ENCODE measurements around the gene MSANTD3.
A peak's percentile ranks its signal among the peaks of the same experiment; 100 is the strongest.

Gene MSANTD3

GRCh38 chr9:100427366-100428263 lies 672 bp downstream of the MSANTD3 start:
- CTCF ChIA-PET, result no interaction called here
- TF ChIP-seq, protein P1, sequence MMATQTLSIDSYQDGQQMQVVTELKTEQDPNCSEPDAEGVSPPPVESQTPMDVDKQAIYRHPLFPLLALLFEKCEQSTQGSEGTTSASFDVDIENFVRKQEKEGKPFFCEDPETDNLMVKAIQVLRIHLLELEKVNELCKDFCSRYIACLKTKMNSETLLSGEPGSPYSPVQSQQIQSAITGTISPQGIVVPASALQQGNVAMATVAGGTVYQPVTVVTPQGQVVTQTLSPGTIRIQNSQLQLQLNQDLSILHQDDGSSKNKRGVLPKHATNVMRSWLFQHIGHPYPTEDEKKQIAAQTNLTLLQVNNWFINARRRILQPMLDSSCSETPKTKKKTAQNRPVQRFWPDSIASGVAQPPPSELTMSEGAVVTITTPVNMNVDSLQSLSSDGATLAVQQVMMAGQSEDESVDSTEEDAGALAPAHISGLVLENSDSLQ (IDR thresholded peaks at IDR 0.05), result no peak
- TF ChIP-seq BHLHE40 (IDR thresholded peaks at IDR 0.05; ENCODE audit: borderline replicate concordance), result no peak
- TF ChIP-seq FOXA1 (IDR thresholded peaks at IDR 0.05), result no peak
- no peak for TF ChIP-seq LEF1 (IDR thresholded peaks at IDR 0.05; ENCODE audit: borderline replicate concordance)
- TF ChIP-seq FOXM1 (IDR thresholded peaks at IDR 0.05; ENCODE audit: borderline replicate concordance), result no peak
- no peak for TF ChIP-seq HDGF (IDR thresholded peaks at IDR 0.05; ENCODE audit: borderline replicate concordance)
- no peak for TF ChIP-seq ELF4 (IDR thresholded peaks at IDR 0.05)
- TF ChIP-seq SP1 (IDR thresholded peaks at IDR 0.05), result no peak
- peak; percentile 66 for DNase-seq (ENCODE audit: extremely low spot score)
- POLR2A ChIA-PET, result interaction anchor here (0.8 to 2.6 kb wide), 3 partner anchors 13 to 74 kb away, joined by 3 to 12 read pairs (median 6); no protein-coding TSS in a partner anchor

- ChIA-PET CTCF (interaction anchor here (0.6 to 0.7 kb wide), 4 partner anchors 13 to 1046 kb away, joined by 3 to 5 read pairs (median 4); no protein-coding TSS in a partner anchor), POLR2A (no interaction called here)
- no peak for TF ChIP-seq SP1 (IDR thresholded peaks at IDR 0.05)
- DNase-seq (ENCODE audit: extremely low spot score), result peak; percentile 15
Measured at GRCh38 chr9:100428871-100429654, 2.1 kb downstream of the MSANTD3 start.

DNA sequence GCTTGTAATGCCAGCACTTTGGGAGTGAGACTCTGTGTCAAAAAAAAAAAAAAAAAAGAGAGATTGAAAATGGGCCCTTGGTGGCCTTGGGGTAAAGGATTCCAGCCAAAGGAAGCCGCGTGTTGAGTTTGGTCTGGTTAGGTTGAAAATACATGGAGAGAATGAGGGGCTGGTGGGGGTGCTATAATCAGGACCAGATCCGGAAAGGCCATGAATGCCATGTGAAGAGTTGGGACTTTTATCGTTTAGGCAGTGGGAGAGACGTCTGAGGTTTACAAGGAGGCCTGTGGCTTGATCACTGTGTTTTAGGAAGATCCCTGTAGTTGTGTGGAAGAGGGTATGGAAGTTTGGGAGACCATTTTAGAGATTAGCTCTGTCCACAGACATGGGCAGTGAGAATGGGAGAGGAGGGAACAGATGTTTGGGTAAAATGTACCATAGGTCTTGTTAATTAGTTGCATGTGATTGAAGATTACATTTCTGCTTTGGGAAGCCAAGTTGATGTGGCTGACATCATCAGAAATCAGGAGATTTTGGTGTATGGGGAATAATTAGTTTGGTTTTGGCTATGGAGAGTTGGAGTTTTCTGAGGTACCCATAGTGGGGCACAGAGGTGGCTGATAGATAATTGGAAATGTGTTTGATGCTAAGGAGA lies 3.5 kb downstream of the MSANTD3 start:
- POLR2A ChIA-PET, result no interaction called here
- DNase-seq (ENCODE audit: extremely low spot score), result no peak
- no peak for TF ChIP-seq NFRKB (IDR thresholded peaks at IDR 0.05)
- no peak for TF ChIP-seq HDGF (IDR thresholded peaks at IDR 0.05; ENCODE audit: borderline replicate concordance)
- no peak for TF ChIP-seq FOXK2 (IDR thresholded peaks at IDR 0.05)
- no peak for TF ChIP-seq FOXA1 (IDR thresholded peaks at IDR 0.05)
- TF ChIP-seq CTBP1 (IDR thresholded peaks at IDR 0.05; ENCODE audit: borderline replicate concordance), result no peak
- no peak for TF ChIP-seq ZNF384 (IDR thresholded peaks at IDR 0.05)
- no peak for TF ChIP-seq TARDBP (IDR thresholded peaks at IDR 0.05)
- no peak for TF ChIP-seq LEF1 (IDR thresholded peaks at IDR 0.05; ENCODE audit: borderline replicate concordance)
- TF ChIP-seq FOXM1 (IDR thresholded peaks at IDR 0.05; ENCODE audit: borderline replicate concordance), result no peak
- no peak for TF ChIP-seq ARNT (IDR thresholded peaks at IDR 0.05)
- no peak for TF ChIP-seq ELF4 (IDR thresholded peaks at IDR 0.05)
- TF ChIP-seq, protein P1 (IDR thresholded peaks at IDR 0.05), result no peak
- TF ChIP-seq SP1 (IDR thresholded peaks at IDR 0.05), result no peak
- TF ChIP-seq SUZ12 (IDR thresholded peaks at IDR 0.05), result no peak
- no peak for TF ChIP-seq L3MBTL2 (conservative IDR thresholded peaks at IDR 0.05)
- TF ChIP-seq BHLHE40 (IDR thresholded peaks at IDR 0.05; ENCODE audit: borderline replicate concordance), result no peak
- CTCF ChIA-PET, result no interaction called here

DNA sequence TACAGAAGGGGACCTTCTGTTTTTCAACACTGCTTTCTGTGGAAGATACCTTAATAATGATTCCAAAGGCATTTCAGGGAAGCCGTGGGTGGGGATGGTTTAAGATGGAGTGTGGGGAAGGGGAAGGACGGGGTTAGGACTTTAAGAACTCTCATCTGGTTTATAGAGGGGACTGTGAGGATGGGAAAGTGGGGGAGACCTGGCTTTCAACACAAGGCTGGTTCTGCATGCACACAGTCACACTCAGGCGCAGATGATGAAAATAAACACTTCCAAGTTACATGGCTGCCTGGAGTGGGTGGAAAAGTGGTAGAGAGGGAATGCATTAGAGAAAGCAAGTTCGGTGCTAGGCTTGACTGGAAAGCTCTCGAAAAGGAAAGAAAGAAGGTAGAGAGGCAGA lies 4.9 kb downstream of the MSANTD3 start:
- DNase-seq (ENCODE audit: extremely low spot score), result no peak
- ChIA-PET CTCF (no interaction called here), POLR2A (no interaction called here)
- no peak for TF ChIP-seq FOXK2 (IDR thresholded peaks at IDR 0.05)
- TF ChIP-seq, protein P1 (IDR thresholded peaks at IDR 0.05), result no peak
- no peak for TF ChIP-seq ELF4 (IDR thresholded peaks at IDR 0.05)
- TF ChIP-seq FOXA1 (IDR thresholded peaks at IDR 0.05), result no peak
- no peak for TF ChIP-seq SP1 (IDR thresholded peaks at IDR 0.05)
- TF ChIP-seq NFRKB (IDR thresholded peaks at IDR 0.05), result no peak
- no peak for TF ChIP-seq LEF1 (IDR thresholded peaks at IDR 0.05; ENCODE audit: borderline replicate concordance)
- no peak for TF ChIP-seq TARDBP (IDR thresholded peaks at IDR 0.05)
- no peak for TF ChIP-seq FOXM1 (IDR thresholded peaks at IDR 0.05; ENCODE audit: borderline replicate concordance)

- ChIA-PET POLR2A (no interaction called here), CTCF (interaction anchor here (1.2 kb wide), 1 partner anchor 15 kb away, joined by 3 read pairs; no protein-coding TSS in a partner anchor)
- no peak for DNase-seq (ENCODE audit: extremely low spot score)
- TF ChIP-seq FOXK2 (IDR thresholded peaks at IDR 0.05) (no peak), SUZ12 (IDR thresholded peaks at IDR 0.05) (no peak), TARDBP (IDR thresholded peaks at IDR 0.05) (no peak), ARNT (IDR thresholded peaks at IDR 0.05) (no peak), FOXM1 (IDR thresholded peaks at IDR 0.05; ENCODE audit: borderline replicate concordance) (no peak), HDGF (IDR thresholded peaks at IDR 0.05; ENCODE audit: borderline replicate concordance) (no peak), ELF4 (IDR thresholded peaks at IDR 0.05) (no peak), NFRKB (IDR thresholded peaks at IDR 0.05) (no peak), CTBP1 (IDR thresholded peaks at IDR 0.05; ENCODE audit: borderline replicate concordance) (no peak), LEF1 (IDR thresholded peaks at IDR 0.05; ENCODE audit: borderline replicate concordance) (no peak), BHLHE40 (IDR thresholded peaks at IDR 0.05; ENCODE audit: borderline replicate concordance) (no peak), ZNF384 (IDR thresholded peaks at IDR 0.05) (no peak), FOXA1 (IDR thresholded peaks at IDR 0.05) (no peak), L3MBTL2 (conservative IDR thresholded peaks at IDR 0.05) (no peak), SP1 (IDR thresholded peaks at IDR 0.05) (no peak)
- TF ChIP-seq, protein P1 (IDR thresholded peaks at IDR 0.05), result no peak
Measured at GRCh38 chr9:100432736-100433135, 5.8 kb downstream of the MSANTD3 start.

All from HEK293T (cell line).